ENCODE data around the gene TRMT11. TPM values are rescaled to one million over a fixed set of nuclear protein-coding genes. Genes with fewer than 3 reads are reported as not detected.

TRMT11 gene
- total RNA-seq, 6 experiments from 2014 or later = 12.8 to 20.7 (median 15.2) TPM

GRCh38 chr6:125957845-125958244 lies 28.5 kb upstream of the TRMT11 start:
- no peak for TF ChIP-seq CTCF (IDR thresholded peaks at IDR 0.05)
- Mint-ChIP-seq H3K4me1 (ENCODE audit: low read depth) (peaks cover 6% of the 10 kb centered on the region), H3K27me3 (ENCODE audit: insufficient read depth) (peaks cover 2% of the 10 kb centered on the region), H3K36me3 (ENCODE audit: low read depth) (no peaks in the 10 kb centered on the region), H3K4me3 (no peak overlapping the region), H3K9me3 (no peaks in the 10 kb centered on the region), H3K27ac (no peak overlapping the region)
- peak; percentile 54 for DNase-seq

DNA sequence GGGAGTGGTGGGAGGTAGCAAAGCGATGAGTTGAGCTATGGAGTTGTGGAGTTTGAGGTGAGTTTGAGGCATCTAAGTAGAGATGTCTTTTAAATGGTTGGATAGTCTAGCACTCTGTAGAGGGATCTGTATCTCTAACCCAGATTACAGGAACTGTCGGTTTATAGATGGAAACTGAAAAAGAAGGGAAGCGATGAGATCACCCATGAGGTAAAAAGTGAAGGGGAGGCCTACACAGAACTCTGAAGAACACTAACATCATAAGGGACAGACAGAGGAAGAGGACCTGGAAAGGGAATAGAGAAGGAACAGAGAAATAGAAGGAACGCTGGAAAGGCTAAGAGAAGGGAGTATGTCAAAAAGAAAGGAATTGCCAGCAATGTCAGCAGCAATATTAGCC lies 27.3 kb upstream of the TRMT11 start:
- Mint-ChIP-seq H3K9me3 (no peaks in the 10 kb centered on the region), H3K4me3 (no peak overlapping the region), H3K4me1 (ENCODE audit: low read depth) (peaks cover 6% of the 10 kb centered on the region), H3K27me3 (ENCODE audit: insufficient read depth) (peaks cover 3% of the 10 kb centered on the region; the same call in 1 of the 2 replicates), H3K36me3 (ENCODE audit: low read depth) (no peaks in the 10 kb centered on the region), H3K27ac (no peak overlapping the region)
- no peak for DNase-seq
- no peak for TF ChIP-seq CTCF (IDR thresholded peaks at IDR 0.05)

DNA sequence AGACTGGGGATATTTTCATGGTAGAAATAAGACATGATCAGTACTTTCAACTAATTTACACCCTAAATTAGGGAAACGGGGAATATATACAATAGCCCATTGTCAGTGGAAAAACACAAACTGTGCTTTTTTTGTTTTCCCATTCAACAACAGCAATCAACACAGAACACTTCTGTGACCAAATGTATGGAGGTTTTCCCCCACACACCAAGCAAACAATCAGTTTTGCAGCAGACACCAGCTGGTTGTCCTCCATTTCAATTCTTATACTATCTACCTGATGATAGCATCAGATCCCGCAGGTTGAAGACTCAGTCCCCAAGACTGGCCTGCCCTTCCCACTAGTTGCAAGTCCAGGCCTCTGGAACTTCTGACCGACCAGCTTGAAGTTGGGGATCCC lies 25.2 kb upstream of the TRMT11 start:
- DNase-seq = no peak
- no peak overlapping the region for H3K27ac Mint-ChIP-seq
- no peaks in the 10 kb centered on the region for H3K36me3 Mint-ChIP-seq (ENCODE audit: low read depth)
- H3K4me3 Mint-ChIP-seq = no peak overlapping the region
- peaks cover 3% of the 10 kb centered on the region for H3K4me1 Mint-ChIP-seq (ENCODE audit: low read depth)
- TF ChIP-seq CTCF (IDR thresholded peaks at IDR 0.05) = no peak
- H3K9me3 Mint-ChIP-seq = no peaks in the 10 kb centered on the region
- peaks cover 3% of the 10 kb centered on the region; the same call in 1 of the 2 replicates for H3K27me3 Mint-ChIP-seq (ENCODE audit: insufficient read depth)

GRCh38 chr6:125962900-125963497 lies 23.3 kb upstream of the TRMT11 start:
- TF ChIP-seq CTCF (IDR thresholded peaks at IDR 0.05) = no peak
- Mint-ChIP-seq H3K36me3 (ENCODE audit: low read depth) (peaks cover 5% of the 10 kb centered on the region; the same call in 1 of the 2 replicates), H3K4me1 (ENCODE audit: low read depth) (no peaks in the 10 kb centered on the region; the same call in 1 of the 2 replicates), H3K9me3 (no peaks in the 10 kb centered on the region), H3K27ac (no peak overlapping the region), H3K27me3 (ENCODE audit: insufficient read depth) (peaks cover 3% of the 10 kb centered on the region; the same call in 1 of the 2 replicates), H3K4me3 (no peak overlapping the region)
- no peak for DNase-seq

DNA sequence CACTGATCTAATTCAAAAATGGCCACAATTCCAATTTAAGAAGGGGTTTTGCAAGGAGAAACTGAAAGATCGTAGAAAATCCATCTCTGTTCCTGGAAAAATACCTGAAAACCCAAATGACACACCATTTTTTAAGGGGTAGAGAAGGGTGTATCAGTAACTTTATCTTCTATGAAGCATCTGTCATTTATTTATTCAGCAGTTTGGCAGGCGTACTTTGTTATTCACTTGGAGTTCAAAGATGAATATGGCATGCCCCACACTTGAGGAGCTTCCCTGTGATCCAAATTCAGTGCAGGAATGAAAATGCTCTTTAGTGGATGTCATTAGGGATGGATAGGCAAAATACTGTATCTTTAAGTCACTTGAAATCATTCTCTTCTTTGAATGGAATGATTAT lies 22.5 kb upstream of the TRMT11 start:
- TF ChIP-seq CTCF (IDR thresholded peaks at IDR 0.05) = no peak
- H3K9me3 Mint-ChIP-seq = no peaks in the 10 kb centered on the region
- peaks cover 3% of the 10 kb centered on the region; the same call in 1 of the 2 replicates for H3K4me1 Mint-ChIP-seq (ENCODE audit: low read depth)
- no peak for DNase-seq
- H3K4me3 Mint-ChIP-seq = no peak overlapping the region
- H3K27ac Mint-ChIP-seq = no peak overlapping the region
- H3K36me3 Mint-ChIP-seq (ENCODE audit: low read depth) = peaks cover 5% of the 10 kb centered on the region; the same call in 1 of the 2 replicates
- H3K27me3 Mint-ChIP-seq (ENCODE audit: insufficient read depth) = peaks cover 3% of the 10 kb centered on the region; the same call in 1 of the 2 replicates

Data from HFFc6 (cell line).